SK-N-MC (cell line): ENCODE data around the gene JAZF1.

Experiments used
- EZH2 ChIP-seq: fragments of 200-600 bp; sonication (generic); IDR thresholded peaks from one replicate; pipeline ENCODE4 v1.6.1; 2017; ENCODE audit warnings: antibody characterized with exemption
- FOXP2 ChIP-seq: optimal IDR thresholded peaks from 2 replicates; pipeline ENCODE3; 2011; ENCODE audit warnings: mild to moderate bottlenecking, moderate library complexity; ENCODE audit not compliant: insufficient read depth; ENCODE audit errors: extremely low read length, control extremely low read depth
- POLR2AphosphoS5 ChIP-seq: IDR thresholded peaks from 2 replicates; pipeline ENCODE4 v1.6.1; 2012; ENCODE audit warnings: mild to moderate bottlenecking, low read depth, low read length, borderline replicate concordance

GRCh38 chr7:27944643-27945042 lies 236.0 kb downstream of the JAZF1 start:
- TF ChIP-seq EZH2 (no peak), POLR2AphosphoS5 (no peak), FOXP2 (no peak)
